Astrocyte (in vitro differentiated cells and primary cell): Measurements from ENCODE around the gene RSRC2. TPM values are rescaled to one million over a fixed set of nuclear protein-coding genes. Genes with fewer than 3 reads are reported as not detected.

Experiments
- DNase-seq: peaks from one replicate; pipeline ENCODE4 v3.0.0-alpha.2; 2010; ENCODE audit warnings: low read depth
- FAIRE-seq: peaks from 2 replicates; lab custom pipeline; 2011; peaks lifted over from hg19 to GRCh38; lab: Jason Lieb, UNC
- H2AFZ ChIP-seq: 2 replicates; pipeline ENCODE4 v1.6.0; 2012; ENCODE audit warnings: low read depth, low read length, inconsistent platforms
- H3K27ac ChIP-seq: 2 replicates; pipeline ENCODE4 v1.5.1; 2011; ENCODE audit warnings: low read depth, low read length, inconsistent platforms
- H3K27me3 ChIP-seq: 2 replicates; pipeline ENCODE4 v1.6.0; 2011; ENCODE audit warnings: low read length, inconsistent platforms; ENCODE audit not compliant: insufficient read depth
- H3K36me3 ChIP-seq: 2 replicates; pipeline ENCODE4 v1.5.1; 2011; ENCODE audit warnings: low read length, inconsistent platforms; ENCODE audit not compliant: insufficient read depth
- H3K4me1 ChIP-seq: 2 replicates; pipeline ENCODE4 v1.5.1; 2011; ENCODE audit warnings: low read length, inconsistent platforms; ENCODE audit not compliant: insufficient read depth
- H3K4me2 ChIP-seq: 2 replicates; pipeline ENCODE4 v1.6.0; 2012; ENCODE audit warnings: low read length, inconsistent platforms
- H3K4me3 ChIP-seq: 2 replicates; pipeline ENCODE4 v1.5.1; 2011; ENCODE audit warnings: low read depth, mild to moderate bottlenecking, low read length, inconsistent platforms; ENCODE audit not compliant: insufficient read depth
- H3K79me2 ChIP-seq: 2 replicates; pipeline ENCODE4 v1.6.0; 2012; ENCODE audit warnings: mild to moderate bottlenecking, low read length, inconsistent platforms; ENCODE audit not compliant: insufficient read depth
- H3K9ac ChIP-seq: 2 replicates; pipeline ENCODE4 v1.6.0; 2012; ENCODE audit warnings: mild to moderate bottlenecking, low read length, inconsistent platforms
- H3K9me3 ChIP-seq: 2 replicates; pipeline ENCODE4 v1.5.1; 2012; ENCODE audit warnings: low read depth, mild to moderate bottlenecking, low read length, inconsistent platforms; ENCODE audit not compliant: insufficient read depth
- H4K20me1 ChIP-seq: 2 replicates; pipeline ENCODE4 v1.6.0; 2012; ENCODE audit warnings: low read length, inconsistent platforms; ENCODE audit not compliant: insufficient read depth
- H3K27ac Mint-ChIP-seq: one replicate; pipeline ENCODE4 v1.8.0; 2021; ENCODE audit warnings: mild to moderate bottlenecking, mixed read lengths; ENCODE audit not compliant: unreplicated experiment
- H3K27me3 Mint-ChIP-seq: one replicate; pipeline ENCODE4 v1.8.0; 2021; ENCODE audit warnings: low read depth, mixed read lengths; ENCODE audit not compliant: unreplicated experiment
- H3K36me3 Mint-ChIP-seq: one replicate; pipeline ENCODE4 v1.8.0; 2021; ENCODE audit warnings: low read depth, mixed read lengths; ENCODE audit not compliant: unreplicated experiment
- H3K4me1 Mint-ChIP-seq: one replicate; pipeline ENCODE4 v1.8.0; 2021; ENCODE audit warnings: low read depth, mixed read lengths; ENCODE audit not compliant: unreplicated experiment
- H3K4me3 Mint-ChIP-seq: one replicate; pipeline ENCODE4 v1.8.0; 2021; ENCODE audit warnings: mild to moderate bottlenecking, moderate library complexity, mixed read lengths; ENCODE audit not compliant: unreplicated experiment
- H3K9me3 Mint-ChIP-seq: one replicate; pipeline ENCODE4 v1.8.0; 2021; ENCODE audit warnings: mild to moderate bottlenecking, mixed read lengths; ENCODE audit not compliant: unreplicated experiment
- CTCF ChIP-seq: IDR thresholded peaks from 2 replicates; pipeline ENCODE4 v1.5.1; 2011; ENCODE audit warnings: low read depth, mild to moderate bottlenecking, inconsistent platforms, low read length, moderate library complexity; ENCODE audit not compliant: insufficient read depth
- EZH2 ChIP-seq: IDR thresholded peaks from 2 replicates; pipeline ENCODE4 v1.6.1; 2012; ENCODE audit warnings: mild to moderate bottlenecking, low read length, inconsistent platforms; ENCODE audit not compliant: insufficient read depth
- total RNA-seq: library from RNA; stranded (reverse); gene quantifications from 2 replicates; pipeline ENCODE4 v1.2.1, GENCODE V29; 2021

Gene RSRC2
- total RNA-seq, 1 donor from 2014 or later, result 56.3 TPM

- Histone ChIP-seq H3K4me3 (peak overlapping the region; percentile 95), H3K79me2 (peaks cover 41% of the 10 kb centered on the region), H3K9me3 (no peaks in the 10 kb centered on the region), H3K27me3 (no peaks in the 10 kb centered on the region), H4K20me1 (peaks cover 24% of the 10 kb centered on the region), H3K36me3 (peaks cover 32% of the 10 kb centered on the region), H3K9ac (peak overlapping the region; percentile 98), H3K4me1 (peaks cover 3% of the 10 kb centered on the region), H3K27ac (peak overlapping the region; percentile 97), H3K4me2 (peak overlapping the region; percentile 84), H2AFZ (peak overlapping the region; percentile 11)
- H3K27ac Mint-ChIP-seq, result peak overlapping the region; percentile 97
- DNase-seq (no peak), FAIRE-seq (no peak)
- H3K4me3 Mint-ChIP-seq, result peak overlapping the region; percentile 96
- H3K9me3 Mint-ChIP-seq, result no peaks in the 10 kb centered on the region
- TF ChIP-seq CTCF, result no peak
- TF ChIP-seq EZH2, result no peak
- no peaks in the 10 kb centered on the region for H3K27me3 Mint-ChIP-seq
- H3K36me3 Mint-ChIP-seq, result peaks cover 2% of the 10 kb centered on the region
- peaks cover 8% of the 10 kb centered on the region for H3K4me1 Mint-ChIP-seq
Observed at GRCh38 chr12:122501489-122501989, 25.2 kb downstream of the RSRC2 start.

- peak within 1 kb of the TSS; percentile 97 for H3K27ac ChIP-seq
- H3K27me3 Mint-ChIP-seq, result no peaks in the 10 kb centered on the region
- FAIRE-seq (no peak), DNase-seq (peak; percentile 95)
- peaks cover 9% of the 10 kb centered on the region for H3K4me1 Mint-ChIP-seq
- H3K27ac Mint-ChIP-seq, result peak within 1 kb of the TSS; percentile 97
- H3K4me3 Mint-ChIP-seq, result peak within 1 kb of the TSS; percentile 96
- peaks cover 3% of the 10 kb centered on the region for H3K4me1 ChIP-seq
- H3K9me3 ChIP-seq, result no peaks in the 10 kb centered on the region
- H3K9ac ChIP-seq, result peak within 1 kb of the TSS; percentile 98
- peaks cover 17% of the 10 kb centered on the region for H4K20me1 ChIP-seq
- TF ChIP-seq CTCF (no peak), EZH2 (no peak)
- H3K4me2 ChIP-seq, result peak within 1 kb of the TSS; percentile 84
- H3K79me2 ChIP-seq, result peaks cover 44% of the 10 kb centered on the region
- H3K4me3 ChIP-seq, result peak within 1 kb of the TSS; percentile 95
- peaks cover 26% of the 10 kb centered on the region for H3K36me3 ChIP-seq
- H3K9me3 Mint-ChIP-seq, result no peaks in the 10 kb centered on the region
- peaks cover 2% of the 10 kb centered on the region for H3K36me3 Mint-ChIP-seq
- H3K27me3 ChIP-seq, result no peaks in the 10 kb centered on the region
- peak within 1 kb of the TSS; percentile 84 for H2AFZ ChIP-seq
Observed at GRCh38 chr12:122500685-122501488, 25.8 kb downstream of the RSRC2 start, which contains the start of gene ZCCHC8. Gene ZCCHC8, minus strand, starts transcription at chr12:122500932. Its CDS starts 92 bp downstream, at chr12:122500840.
